HCEC 1CT (cell line): ENCODE results near the gene CNTN4.

Experiments
- DNase-seq: peaks from one replicate; pipeline ENCODE4 v3.0.0-alpha.2; 2017

The CNTN4 gene

DNA sequence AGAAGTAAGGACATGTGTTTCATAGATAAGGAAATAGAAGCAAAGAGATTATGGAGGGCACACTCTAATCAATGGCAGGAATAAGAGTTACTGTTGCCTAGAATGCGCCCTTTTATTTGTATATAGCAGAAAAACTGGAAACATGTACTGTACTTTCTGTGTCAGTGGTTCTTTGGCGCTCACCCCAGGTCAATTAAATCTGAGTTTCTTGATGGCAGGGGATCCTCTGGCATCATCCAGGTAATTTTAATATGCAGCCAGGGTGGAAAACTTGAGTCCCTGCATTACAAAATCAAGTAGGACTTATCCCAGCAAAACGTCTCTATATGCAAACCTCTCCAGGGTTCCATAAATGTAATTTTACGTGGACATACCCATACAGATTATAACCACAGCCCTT is 727.4 kb downstream of the CNTN4 start:
- DNase-seq = no peak

DNA sequence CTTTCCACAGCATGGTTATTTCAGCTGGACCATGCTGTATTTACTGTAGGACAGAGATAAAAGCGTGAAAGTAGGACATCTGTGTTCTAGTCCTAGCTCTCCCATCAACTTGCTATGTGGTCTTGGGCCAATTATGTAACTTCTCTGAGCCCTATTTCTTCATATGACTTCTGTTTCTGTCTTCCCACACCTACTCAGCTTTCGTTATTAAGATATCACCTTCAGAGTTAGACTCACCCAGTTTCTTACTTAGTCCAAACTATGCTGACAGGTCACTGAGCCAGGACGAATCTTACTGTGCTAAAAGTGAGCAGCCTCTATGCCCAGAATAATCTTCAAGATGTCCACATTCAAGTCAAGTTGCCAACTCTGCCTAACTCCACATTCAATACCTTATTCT is 727.8 kb downstream of the CNTN4 start:
- no peak for DNase-seq

DNA sequence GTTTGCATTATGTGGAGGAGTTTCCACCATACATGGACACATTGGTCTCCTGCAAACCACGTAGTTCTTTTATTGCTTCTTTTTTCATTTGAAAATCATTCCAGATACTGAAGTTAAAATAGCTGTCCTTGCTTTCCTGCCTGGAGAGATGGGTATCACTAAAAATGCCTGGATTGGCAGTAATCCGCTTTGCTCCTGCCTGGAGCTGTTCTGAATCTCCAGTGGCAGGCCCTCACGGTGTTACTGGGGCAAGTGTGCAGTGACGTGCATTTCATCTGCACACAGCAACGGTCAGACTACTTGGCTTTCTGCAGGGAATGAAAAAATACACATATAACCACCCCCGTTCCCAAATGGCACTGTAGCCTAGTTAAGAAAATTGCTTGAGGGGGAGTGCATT is 738.6 kb downstream of the CNTN4 start:
- DNase-seq = no peak

DNA sequence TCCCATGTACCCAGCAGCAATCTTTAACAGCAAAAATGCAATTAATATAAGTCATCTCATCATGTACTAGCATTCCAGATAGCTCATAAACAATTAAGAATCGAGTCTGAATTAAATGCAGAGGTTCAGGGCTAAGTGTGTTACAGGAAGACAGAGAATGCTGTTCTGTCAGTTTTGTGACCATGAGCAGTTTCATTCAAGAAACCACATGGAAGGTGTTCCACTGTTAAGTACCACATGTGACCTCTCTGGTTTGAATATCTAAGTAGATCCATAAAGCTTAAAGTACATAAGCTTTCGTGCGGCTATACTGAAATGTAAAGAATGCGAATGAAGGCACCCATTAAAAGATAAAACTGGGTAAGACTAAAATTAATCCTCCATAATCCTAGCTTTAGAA is 739.2 kb downstream of the CNTN4 start:
- no peak for DNase-seq

DNA sequence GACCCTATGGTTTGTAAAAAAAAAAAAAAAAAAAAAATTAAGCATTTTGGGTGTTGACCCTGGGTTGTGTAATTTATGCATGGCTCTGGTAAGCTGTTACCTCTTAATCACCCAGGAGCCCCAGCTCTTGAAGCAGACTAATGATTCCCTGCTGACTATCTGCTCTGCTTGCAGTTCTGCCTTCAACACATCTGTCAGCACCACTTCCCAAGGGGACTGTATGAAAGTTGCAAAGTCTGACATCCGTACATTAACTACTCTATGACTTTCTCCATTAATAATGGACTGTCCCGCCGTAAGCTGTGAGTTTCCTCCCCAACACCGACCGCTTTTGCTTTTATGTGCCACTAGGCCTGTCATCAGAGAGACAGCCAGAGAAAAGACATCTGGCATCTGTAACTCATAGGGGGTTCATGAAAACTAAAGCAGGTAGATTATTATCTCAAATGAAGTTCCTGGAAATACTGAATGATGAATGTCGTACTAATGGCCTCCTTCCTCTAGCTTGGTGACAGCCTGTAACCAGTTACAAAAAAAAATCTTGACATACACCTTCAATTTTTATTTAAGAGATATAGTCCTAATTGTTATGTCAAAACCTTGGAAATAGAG is 740.0 kb downstream of the CNTN4 start:
- DNase-seq = no peak

DNA sequence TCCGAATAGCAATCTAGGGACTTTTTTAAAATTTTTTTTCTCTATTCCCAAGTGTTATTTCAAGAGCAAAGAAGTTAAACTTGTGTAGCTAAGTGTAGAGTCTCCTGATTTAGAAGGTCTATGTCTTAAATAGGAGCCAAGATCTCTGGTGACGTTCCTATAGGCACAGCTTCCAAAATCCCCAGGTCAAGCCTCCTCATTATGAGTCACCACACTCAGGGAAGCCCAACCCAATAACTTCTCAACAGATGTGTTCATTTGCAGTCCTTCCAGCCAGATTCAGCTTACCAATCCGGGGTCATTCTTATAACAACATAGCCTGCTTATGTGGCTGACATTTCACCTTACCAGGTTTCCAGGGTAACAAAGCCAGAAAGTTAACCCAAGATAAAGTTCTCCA is 741.2 kb downstream of the CNTN4 start:
- peak; percentile 15 for DNase-seq

DNA sequence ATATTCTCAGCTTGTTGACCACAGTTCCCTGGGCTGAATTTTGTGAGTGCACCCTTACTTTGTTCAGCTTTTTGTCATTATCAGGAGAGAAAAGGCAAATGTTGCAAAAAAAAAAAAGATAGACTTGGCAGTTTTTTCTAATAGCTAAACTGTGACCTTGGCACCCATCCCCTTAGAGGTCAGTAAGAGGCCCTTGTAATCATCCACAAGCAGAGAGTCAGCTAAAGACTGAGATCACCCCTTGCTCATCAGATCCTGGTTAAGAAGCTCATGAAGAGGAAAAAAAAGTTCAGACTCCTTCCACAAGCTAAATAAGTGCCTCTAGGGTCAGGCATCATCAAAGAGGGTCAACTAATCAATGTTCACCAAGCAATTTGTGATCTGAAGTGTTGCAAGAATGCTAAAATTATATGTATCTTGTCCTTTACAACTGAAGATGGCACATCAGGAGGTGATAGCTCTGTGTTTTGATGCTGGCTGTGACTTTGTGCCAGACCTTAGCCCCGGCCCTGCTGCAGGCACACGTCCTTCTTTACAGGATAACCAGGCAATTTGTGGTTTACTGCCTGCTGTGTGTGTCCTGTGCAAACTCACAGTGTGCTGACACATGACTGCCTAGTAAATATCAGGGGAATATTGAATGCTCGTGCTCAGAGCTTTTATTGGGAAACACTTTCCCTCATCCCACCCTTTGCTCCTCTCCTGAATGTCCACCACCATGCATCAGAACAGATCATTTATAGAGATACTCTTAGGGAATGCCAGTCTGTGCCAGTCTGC is 748.6 kb downstream of the CNTN4 start:
- no peak for DNase-seq

DNA sequence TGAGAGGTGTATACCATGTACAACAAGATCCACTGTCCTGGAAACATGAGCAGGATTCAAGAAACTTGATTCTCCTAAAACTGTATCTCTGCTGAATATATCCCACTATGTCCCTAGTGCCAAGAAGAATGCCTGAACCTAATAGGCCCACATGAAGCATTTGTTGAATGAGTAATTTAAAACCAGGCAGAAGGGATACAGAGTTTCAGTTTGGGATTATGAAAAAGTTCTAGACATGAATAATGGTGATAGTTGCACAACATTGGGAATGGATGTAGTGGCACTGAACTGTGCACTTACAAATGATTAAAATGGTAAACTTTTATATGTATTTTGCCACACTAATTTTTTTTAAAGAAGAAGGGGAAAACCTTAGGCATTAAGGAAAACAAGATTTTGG is 750.4 kb downstream of the CNTN4 start:
- no peak for DNase-seq

DNA sequence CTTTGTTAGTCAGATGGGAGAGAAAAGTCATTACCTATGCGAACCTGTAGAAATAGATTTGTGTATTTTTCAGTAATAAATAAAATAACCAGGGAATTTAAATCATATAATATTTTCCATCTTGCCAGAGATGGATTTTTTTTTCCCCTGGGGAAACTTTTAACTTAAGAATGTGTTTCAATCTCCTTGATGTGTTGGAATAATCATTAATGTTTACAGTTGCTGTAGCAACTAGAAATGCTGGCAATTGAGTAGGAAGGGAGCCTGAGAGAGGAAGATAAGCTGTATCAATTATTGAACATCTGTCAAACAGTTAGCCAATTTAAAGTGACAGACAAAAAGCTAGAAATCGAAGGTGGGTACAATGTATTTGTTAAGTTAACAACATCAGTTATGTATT is 752.0 kb downstream of the CNTN4 start:
- DNase-seq = no peak

DNA sequence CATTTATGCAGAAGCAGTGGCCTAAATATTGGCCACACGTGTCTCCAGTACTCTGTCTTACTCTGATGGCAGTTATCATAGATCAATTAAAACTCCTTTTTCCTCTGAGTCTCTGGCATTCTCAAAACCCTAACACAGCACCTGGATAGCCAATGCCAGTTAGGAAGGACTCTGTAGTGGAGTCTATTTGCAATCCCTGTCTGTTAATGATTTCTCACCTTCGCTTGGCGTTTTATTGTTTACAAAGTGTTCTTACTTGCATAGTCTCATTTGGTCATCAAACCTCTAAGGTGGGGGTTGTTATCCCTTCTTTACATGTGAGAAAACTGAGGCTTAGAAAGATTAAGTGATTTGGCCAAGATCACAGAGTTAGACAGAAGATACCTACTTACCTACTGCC is 752.7 kb downstream of the CNTN4 start:
- DNase-seq = no peak

DNA sequence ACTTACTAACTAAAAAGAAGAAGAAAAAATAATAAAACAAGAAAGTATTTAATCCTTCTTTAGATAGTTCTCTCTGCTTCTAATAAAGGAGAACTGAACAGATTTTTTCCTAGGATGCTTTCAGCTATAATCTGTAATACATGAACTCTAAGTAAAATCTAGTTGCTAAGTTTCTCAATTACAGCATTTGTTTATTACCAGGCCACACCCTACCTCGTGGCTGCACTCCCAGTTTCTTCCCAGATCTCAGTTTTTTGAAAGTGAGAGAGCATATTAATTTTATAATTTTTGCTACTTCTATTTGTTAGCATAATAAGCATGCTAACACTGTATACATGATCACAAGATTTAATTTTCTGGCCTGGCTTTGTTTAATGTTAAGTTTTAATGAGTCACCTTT is 753.2 kb downstream of the CNTN4 start:
- DNase-seq = no peak

DNA sequence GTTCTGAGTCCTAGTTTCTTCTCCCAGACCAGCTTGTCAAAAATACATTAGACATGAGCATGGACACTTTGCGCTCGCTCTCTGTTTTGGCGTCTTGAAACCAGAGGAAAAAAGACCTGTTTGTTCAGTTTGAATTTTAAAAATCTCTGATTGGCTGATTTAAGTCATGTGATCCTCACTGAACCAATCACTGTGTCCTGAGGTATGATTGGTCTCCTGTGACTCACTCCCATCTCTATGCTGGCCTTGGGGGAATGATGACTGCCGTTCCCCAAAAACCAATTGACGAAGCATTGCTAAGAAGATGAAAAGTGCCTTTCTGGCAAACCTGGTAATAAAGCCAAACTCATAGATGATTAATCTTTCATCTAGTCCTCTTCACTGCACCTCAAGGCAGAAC is 755.0 kb downstream of the CNTN4 start:
- DNase-seq = no peak

DNA sequence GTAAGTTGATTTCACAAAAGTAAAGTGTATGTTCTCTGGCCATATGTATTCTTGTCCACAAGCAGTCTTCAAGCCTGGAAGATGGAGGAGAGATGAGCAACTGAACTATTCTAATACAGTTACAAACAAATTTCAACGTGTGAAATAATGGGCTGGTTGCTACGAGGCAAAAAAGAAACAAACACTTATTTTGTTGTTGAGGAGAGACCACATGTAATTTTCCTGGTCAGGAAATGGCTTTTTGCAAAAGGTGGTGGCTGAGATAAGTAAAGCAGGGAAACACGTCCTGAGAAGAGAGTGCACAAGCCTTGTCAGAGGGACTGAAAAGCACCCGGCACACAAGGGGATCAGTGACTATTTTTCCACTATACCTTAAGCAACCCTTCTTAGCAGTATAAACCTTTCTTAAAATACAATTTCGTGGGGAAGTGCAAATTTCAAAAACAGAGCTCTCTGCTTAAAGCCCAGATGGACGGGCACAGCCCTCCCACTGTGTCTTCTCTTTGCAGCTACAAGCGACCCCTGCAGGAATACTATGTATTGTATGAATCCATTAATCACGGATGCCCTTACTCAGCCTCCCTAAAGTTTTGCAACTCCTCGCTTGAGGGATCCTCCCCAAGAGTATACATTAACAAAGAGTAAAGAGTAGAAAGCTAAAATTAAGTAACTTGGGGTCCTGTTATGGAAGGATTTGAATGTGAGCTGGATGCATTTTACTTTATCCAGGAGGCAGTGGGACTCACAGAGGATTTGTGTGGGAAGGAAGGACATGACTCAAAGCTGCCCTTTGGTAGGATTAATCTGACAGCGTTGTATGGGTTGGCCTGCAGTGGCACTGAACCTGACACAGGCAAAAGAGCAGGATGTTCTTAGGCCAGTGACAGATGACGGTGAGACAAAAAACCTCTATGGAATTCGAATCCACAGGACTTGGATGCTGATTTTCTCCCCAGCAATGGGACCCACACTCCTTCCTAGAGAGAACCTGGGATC is 757.8 kb downstream of the CNTN4 start:
- no peak for DNase-seq

DNA sequence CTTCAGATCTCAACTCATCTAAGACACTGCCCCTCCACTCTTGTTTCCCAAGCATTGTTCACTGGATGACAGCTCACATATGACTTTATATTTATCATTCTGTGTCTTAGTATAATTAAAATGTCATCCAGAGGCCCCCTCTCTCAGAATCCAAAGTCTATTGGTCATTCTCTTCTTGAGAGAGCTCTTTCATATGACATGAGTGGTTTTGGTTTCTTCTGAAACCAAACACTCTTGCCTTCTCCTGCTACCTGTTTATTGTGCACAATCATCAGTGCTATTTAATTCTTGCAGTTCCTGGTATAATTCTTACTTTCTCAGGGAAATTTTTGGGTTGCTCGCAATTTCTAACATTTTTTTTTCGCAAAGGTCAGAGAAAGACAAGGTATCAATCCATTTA is 762.0 kb downstream of the CNTN4 start:
- DNase-seq = no peak

DNA sequence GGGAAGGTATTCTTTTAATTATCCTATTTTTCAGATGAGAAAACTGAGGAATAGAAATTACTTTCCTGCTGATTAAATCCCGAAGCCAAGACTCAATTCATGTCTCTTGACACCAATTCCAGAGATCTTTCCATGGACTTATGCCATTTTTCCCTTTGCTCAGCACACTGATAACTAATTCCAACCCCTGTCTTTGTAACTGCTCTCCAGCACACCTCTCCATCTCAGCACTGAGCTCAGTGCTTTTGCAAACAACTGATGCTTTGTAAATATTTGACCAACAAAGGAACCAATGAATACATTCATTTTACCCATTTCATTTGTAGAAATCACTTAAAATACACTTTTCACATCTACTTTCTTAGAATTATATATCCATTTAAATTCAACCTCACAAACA is 762.5 kb downstream of the CNTN4 start:
- no peak for DNase-seq

DNA sequence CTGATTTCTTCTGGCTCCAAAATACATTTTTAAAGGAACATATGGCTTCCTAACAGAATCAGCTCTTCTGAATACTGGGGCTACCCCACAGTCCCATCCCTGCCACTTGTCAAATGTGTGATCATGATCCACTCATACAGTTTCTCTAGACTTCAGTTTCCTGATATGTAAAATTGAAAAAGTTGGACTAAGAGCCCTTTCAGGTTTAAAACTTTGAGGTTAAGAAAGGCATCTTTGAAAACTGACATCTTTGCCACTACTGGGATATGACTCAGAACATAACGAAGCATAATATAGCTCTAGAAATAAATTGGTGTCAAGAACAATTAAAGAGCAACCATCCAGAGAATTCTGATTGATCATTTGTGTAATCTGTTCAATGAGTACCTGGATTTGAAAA is 763.3 kb downstream of the CNTN4 start:
- no peak for DNase-seq

DNA sequence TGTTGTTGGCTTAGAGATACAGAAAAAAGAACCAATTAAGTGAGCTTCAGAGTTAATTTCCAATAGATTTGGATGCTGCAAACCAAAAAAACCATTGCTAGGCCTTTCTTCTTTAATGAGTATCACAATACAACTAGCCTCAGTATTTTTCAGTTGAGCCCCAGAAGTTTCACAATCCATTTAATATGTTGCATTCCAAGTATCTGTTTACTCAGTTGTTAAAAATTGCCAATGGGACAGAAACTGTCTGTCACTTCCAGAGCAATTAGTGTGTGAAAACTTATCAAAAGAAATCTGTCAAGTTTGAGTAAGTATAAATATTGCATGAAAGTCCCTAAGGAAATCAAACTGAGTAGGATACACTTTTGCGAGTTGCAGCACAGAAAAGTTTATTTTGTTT is 763.7 kb downstream of the CNTN4 start:
- no peak for DNase-seq

DNA sequence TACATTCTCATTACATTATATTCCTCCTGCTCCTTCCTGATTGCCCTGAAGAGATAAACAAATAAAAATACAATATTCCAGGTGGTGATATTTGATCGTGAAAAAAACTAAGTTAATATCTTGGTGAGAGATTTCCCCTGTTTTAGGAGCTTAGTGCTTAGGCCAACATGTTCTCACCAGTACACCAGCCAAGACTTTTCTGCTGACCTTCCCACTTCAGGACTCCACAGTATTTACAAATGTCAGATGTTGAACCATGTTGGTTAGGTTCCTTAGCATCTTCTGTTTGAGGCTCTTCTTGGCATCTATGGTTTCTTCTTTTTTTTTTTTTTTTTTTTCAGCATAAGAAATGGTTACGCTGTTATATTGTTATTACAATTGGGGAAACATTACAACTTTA is 764.5 kb downstream of the CNTN4 start:
- no peak for DNase-seq

DNA sequence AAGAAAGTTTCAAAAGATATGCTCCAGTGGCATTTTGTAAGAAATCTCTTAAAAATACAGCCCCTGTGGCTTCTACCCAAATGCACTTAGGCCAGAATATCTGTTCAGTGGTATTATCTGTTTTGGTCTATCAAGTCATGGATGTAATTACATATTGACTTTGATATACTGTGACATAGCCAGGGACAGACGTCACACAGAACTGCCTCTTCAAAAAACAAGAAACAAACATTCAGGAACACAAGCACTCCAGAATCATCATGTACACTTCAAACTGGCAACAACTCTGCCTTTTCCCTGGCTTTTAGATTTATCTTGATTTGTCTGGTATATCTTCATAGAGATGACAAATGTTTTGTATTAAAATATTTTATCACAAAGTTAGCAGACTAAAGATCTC is 771.2 kb downstream of the CNTN4 start:
- no peak for DNase-seq

DNA sequence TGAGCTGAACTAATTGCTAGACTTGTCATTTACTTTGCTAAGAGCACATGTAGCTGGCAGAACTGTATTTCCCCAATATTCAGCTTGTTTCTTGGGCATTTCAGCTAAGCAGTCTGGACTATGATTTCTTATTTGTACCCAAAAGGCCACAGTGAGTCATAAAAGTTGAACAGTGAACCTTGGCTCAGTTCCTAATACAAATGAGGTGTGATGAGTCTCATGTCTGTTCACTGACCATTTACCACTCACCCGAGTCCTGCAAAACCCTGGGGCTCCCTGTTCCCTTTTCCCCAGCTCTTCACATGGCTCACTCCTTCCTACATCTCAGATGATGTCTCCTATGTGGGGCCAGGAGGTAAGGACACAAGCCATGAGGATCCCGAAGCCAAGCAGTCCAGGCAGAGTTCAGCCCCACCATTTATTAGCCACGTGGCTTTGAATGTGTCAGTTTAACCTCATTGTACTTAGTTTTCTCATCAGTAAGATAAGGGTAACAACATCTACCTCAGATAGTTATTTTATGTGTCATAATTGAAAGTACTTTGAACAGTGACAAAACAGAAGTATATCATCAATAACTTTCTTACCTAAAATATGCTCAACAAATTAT is 772.2 kb downstream of the CNTN4 start:
- no peak for DNase-seq

DNA sequence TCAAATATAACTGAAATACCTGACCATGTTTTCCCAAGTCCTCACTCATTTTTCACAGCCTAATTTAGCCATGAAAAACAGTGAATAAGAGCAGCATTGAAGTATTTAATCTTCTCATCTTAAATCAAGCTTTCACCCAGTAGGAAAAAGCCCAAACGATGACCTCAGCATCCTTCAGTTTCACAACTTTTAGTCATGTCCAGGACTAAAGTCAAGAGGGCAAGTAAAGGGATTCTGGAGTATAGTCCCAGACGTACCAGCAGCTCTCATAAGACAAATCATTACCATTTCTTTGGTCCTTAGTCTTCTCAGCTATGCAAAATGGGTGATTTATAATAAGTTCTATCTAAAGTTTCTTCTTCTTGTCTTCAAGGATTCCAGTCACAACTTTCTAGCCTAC is 774.2 kb downstream of the CNTN4 start:
- no peak for DNase-seq

DNA sequence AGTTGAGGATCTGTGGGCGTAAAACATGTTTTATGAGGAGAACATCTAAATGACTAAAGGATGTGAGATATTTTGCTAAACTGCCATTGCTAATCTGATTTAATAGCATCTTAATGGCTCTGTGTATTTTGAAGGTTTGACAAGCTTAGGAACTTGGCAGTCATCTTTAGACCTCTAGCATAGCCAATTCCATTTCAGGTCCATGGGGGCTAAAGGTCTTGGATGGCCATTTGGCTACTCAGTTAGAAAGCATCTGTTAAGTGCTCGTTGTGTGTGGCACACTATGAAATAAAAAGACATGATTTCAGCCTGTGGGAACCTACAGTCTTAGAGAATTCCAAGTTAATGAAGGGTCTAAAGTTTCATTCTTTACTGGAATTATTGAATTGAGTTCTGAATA is 775.3 kb downstream of the CNTN4 start:
- DNase-seq = no peak

DNA sequence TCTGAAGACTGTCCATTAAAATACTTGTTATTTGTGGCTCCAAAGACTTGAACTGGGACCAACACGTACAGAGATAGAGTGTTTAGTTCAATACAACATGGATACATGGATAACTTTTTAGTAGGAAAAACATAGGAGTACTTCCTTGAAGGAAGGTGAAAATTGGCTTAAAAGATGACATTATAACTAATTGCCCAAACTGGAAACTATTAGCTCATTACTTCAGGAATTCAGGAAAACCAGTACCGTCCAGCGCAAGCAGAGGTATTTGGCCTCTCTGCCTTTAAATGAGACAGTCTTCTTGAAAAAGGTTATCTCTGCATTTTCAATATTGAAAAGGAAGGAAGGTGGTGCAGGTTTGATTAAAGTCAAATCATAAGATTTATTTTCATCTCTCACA is 777.0 kb downstream of the CNTN4 start:
- no peak for DNase-seq
